Activated CD4-positive, alpha-beta T cell treated with anti-CD3 and anti-CD28 coated beads, Interleukin-2, amount 50 U/mL, for 16 hours (primary cell): ENCODE results near the gene CREB3.
A peak's percentile ranks its signal among the peaks of the same experiment; 100 is the strongest.

Experiments used
- DNase-seq: peaks from one replicate; pipeline ENCODE4 v3.0.0-alpha.2; 2020

CREB3 gene

DNA sequence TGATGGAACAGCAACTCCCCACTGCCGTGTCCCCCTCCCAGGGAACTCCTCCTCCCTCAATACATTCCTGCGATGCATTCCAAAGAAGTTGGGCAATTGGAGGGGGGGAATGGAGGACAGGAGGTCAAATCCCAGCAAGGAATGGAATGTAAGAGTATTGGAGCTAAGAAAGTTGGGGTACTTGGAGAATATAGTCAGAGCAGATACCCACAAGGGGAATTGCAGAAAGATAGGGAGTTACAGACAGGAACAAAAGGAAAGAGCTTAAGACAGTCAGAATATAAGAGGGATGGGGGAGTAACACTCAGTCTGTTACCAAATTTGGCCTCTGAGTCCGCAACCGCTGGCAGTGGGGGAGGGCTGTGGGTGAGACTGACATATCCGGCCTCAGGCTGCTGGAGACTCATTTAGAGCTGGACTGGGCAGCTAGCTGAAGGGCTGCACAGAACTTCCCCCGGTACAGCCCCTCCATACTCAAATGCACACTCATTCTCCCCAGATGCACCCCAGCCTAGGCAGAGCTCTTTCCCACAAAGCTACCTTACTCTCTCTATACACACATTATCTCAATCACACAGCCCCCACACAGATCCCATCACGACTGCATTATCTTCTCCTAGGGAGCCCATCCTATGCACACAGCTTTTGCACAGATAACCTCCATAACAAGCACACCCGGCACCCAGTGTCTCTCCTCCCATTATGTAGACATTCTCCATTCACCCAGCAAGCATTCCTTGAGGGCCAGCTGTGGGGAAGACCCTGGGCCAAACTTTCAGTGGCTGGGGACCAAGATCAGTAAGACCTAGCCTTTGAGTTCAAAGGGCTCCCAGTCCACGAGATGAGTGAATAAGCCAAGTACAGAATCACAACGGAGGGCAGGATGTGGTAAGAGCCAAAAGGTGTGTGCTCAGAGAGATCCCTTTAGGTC, 4.2 kb upstream of the CREB3 start:
- DNase-seq = peak; percentile 77

DNA sequence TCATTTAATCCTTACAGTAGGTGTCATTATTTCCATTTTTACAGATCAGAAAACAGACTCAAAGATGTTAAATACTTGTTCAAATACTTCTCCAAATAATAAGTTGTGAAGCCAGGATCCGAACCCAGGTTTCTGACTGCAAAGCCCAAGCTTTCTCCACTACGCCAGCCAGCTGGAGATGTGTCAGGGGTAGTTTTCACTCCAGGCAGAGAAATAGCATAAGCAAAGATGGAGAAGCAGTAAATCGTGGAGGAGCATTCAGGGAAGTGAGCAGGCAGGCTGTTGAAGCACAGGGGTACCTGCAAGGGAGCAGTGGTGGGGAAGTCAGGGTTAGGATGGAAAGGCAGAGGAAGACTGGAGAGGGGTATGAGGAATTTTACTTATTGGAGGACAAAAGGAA, 3.4 kb upstream of the CREB3 start:
- no peak for DNase-seq

DNA sequence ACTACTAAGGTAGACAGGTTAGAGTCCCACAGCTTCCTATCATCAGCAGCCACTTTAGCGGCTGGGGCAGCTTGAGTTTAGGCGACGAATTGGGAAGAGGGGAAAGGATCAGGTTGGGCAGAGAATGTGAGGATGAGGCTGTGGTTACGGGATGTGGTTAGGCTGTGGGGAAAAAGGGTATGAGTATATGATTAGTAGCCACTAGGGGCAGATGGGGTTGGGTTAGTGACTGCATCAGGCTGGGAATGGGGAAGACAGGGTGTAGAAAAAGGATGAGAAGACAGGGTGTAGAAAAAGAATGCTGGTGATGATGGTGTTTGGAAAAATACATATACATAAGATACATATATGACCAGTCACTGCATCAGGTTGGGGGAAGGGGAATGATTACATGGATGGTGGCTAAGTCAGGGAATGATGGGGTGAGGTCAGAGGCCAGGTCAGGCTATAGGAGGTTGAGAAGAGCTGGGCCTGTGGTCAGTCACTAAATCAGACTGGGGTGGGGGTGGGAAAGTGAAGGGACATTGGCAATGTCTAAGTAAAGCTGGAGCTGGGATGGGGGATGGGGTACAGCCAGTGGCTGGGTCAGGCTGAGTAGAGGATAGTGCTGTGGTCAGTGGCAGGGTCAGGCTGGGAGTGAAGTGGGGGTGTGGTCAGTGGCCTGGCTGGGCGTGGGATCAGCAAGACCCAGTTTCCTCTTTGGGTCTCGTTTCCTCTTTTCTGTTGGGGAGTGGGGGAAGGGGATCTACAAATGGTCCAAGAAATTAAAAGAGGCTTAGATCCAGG, 2.6 kb upstream of the CREB3 start:
- peak; percentile 60 for DNase-seq

DNA sequence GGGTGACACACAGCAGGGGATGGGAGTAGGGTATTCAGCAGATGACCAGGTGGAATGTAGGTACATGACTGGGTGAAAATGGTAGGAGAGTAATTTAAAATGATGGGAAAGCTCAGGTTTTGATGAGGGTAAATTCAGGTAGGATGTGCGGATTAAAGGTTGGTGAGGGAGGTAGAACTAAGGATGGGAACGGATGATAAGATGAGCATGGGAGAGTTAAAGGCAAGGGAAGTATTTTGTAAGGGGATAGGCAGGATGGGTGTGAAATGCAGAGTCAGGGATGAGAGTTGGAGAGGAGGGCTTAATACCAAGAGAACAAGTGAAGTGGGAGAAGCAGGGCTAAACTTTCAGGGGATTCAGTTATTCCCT, 2.0 kb upstream of the CREB3 start:
- no peak for DNase-seq

GRCh38 chr9:35731415-35732184, 866 bp upstream of the CREB3 start:
- DNase-seq = no peak

GRCh38 chr9:35732800-35733541, 505 bp downstream of the CREB3 start:
- no peak for DNase-seq

- no peak for DNase-seq
Measured at GRCh38 chr9:35734096-35734495, 1.6 kb downstream of the CREB3 start.

DNA sequence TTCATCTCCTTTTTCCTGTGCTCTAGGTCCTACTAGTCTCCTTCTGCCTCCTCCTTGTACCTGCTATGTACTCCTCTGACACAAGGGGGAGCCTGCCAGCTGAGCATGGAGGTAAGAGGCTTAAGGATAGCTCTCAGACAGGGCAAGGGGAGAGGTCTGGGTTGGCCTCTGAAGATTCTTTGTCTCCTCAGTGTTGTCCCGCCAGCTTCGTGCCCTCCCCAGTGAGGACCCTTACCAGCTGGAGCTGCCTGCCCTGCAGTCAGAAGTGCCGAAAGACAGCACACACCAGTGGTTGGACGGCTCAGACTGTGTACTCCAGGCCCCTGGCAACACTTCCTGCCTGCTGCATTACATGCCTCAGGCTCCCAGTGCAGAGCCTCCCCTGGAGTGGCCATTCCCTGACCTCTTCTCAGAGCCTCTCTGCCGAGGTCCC, 3.8 kb downstream of the CREB3 start:
- DNase-seq = peak; percentile 82

DNA sequence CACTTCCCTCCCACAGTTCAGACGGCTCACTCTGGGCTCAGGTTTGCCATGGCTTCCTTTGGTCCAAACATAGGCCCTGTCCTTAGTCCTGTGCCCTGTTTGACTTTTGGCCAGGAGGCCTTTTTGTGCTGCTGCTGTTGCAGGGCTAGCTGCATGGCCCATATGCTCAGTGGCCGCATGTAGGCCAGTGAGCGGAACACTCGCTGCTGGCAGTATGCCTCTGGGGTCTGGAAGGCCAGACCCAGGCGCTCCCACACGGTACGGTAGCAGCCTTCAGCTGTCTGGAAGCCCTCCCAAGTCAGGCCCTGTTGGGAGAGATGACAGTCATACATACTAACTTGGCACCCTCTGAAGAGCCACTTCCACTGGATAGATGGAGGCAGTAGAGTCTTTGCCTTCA, 4.7 kb downstream of the CREB3 start:
- DNase-seq = no peak

DNA sequence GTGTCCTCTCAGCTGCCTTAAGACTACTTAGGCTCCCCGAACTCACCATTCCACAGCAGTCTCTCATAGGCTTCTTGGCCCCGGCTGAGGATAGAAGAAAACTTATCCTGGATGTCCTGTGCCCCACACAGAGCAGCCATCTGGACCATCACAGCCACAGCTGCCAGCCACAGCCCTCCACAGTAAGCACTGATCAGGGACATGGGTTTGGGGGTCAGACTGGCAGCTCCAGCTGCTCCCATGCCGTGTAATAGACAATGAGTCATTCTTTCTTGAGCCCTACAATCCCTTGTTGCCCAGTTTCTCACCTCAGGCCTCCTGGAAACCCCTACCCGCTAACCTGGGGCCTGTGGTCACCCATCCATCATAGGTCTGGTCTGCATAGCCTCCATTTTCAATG, 5.7 kb downstream of the CREB3 start:
- DNase-seq = no peak

DNA sequence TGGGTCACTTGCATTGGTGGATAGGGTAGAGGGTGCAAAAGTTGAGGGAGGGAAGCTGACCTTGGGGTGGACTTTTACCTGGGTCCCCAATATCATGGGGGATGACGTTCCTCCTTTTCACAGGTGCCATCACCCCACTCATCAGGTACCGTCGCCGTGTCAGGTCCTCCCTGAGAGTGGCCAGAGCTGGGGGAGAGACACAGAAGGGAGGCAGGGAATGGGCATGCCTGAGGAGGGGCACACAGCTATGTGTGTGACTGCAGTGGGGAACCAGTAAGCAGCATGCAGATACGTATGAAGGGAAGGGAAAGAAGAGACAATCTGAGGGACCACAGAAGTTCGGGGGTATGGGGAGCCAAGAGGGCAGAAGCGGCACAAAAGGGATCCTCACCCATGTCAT, 6.5 kb downstream of the CREB3 start:
- no peak for DNase-seq

DNA sequence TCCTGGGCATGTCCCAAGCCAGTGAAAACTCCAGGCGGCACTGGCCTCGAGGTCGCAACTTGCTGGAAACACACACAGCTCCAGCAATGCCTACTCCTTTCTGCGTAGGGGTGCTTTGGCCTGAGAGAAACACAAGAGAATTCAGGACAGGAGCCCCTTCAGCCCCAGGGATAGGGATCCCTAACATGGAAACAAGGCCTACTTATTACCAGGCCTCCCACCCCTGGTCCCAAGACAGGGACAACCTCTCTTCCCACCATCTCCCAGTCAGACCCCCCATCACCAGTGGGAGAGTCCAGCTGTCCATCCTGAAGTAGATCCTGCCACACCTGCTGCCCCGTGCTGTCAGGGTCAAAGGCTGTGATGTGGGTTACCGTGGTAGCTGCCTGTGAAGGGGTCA, 7.8 kb downstream of the CREB3 start:
- no peak for DNase-seq

- no peak for DNase-seq
Measured at GRCh38 chr9:35741740-35742139, 9.3 kb downstream of the CREB3 start.

GRCh38 chr9:35743452-35743851, 11.0 kb downstream of the CREB3 start:
- DNase-seq = no peak

DNA sequence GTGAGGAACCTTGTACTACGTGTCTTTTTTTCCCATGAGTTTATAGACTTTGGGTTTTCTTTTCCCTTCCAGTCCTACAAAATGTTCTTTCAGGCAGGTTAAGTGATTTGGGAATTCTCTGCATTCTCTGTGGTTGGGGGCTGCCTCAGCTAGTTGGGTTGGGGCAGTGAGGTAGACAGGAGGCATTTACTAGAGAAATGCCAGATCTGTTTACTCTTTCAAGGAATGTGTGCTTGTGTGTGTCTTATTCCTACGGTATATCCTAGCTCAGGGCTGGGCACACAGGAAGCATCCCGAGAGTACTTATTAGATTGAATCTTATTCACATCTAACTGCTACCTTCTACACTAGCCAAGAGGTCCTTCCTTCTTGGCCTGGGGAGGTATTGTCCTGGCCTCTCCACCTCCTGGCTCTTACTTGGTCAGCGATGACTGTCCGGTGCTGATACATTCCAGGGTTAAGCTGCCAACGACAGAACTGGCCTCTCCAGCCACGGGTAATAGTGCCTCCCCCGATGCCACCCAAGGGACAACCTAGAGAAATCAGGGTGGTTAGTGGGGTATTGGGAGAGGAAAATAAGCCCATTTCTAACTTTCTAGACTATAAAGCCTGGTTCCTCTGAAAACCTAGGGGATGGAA, 11.5 kb downstream of the CREB3 start:
- no peak for DNase-seq

DNA sequence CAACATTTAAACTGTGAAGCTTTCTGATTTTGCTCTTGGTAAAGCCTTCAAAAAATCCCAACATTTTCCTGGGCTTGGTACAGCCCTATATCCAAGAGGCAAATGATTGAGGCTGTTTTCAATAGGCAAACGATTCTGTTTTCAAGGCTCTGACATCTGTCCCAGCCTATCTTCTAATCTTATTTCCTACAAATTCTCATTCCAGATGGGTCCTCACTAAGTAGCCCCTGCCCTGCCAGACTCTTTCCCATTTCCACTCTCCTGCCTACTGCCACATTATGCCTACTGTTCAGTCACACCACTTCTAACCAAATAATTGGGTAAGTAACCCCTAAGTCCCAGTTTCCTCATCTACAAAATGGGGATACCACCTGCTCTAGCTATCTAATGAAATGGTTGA, 13.1 kb downstream of the CREB3 start:
- no peak for DNase-seq

DNA sequence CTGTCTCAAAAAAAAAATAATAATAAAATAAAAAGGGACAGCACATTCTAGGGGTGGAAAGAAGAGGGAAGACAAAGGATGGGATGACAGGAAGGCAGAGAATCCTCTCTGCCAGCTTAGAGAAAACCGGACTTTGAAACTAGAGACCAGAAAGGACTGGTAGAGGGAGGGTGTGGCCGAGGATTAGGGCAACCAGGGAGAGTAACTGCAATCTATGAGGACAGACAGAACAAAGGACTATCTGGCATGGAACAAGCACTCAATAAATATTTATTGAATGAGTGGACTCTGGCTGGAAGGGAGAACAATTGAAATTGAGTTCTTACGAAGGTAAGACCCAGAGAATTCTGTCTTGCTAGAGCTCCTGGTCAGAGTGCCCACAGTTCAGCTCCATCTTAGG, 14.1 kb downstream of the CREB3 start:
- no peak for DNase-seq

GRCh38 chr9:35748242-35748857, 15.9 kb downstream of the CREB3 start:
- no peak for DNase-seq

DNA sequence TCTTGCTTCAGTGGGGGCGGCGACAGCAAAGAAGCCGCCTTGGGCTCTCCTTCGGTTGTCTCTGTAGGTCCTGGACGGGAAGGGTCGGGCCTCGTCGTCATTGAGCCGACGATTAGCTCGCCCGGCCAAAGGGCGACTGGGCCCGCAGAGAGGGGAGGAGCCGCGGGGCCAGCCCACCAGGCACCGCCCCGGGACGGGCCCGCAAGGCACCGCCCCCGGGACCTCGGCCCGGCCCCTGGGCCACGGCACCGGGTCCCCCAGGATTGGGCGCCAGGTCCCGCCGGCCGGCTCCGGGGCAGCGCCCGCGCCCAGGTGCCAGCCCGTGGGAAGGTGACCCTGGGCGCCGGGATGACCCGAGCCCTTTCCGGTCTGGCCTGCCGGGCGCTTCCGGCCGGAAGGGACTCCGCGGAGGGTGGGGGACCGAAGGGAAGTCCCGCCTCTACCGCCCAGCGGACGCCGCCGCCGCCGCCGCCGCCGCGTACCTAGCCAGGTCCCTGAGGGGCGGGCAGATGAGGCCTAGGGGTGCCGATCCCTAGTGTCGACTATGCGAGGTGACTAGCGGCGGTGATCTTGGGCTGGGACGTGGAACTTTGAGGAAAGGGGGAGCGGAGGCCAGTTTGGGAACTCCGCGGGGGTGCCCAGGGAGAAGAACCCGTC, 16.5 kb downstream of the CREB3 start, which contains the start of the genes GBA2 and RGP1:
GBA2 (minus strand) TSS at position 371 of the 657 bp plus-strand sequence. CDS start 524 bp downstream, outside the sequence.
RGP1 (plus strand) TSS at position 430 of the 657 bp plus-strand sequence. CDS start 469 bp downstream, outside the sequence.
- DNase-seq = peak; percentile 76

- DNase-seq = peak; percentile 45
Measured at GRCh38 chr9:35749515-35750255, 17.2 kb downstream of the CREB3 start.
